ENCODE results near the gene CRYGB.

- no peak for TF ChIP-seq CTCF (IDR thresholded peaks at IDR 0.05)
- TF ChIP-seq POLR2A (IDR thresholded peaks at IDR 0.05) = no peak
These were observed 10.9 kb downstream of the CRYGB start for GRCh38 chr2:208134928-208135586.

Measured in Peyer's patch (tissue), 4 donors.